Ecto neural progenitor cell (in vitro differentiated cells): ENCODE results near the gene KCNMA1.

Source experiments
- DNase-seq: peaks from one replicate; pipeline ENCODE4 v3.0.0-alpha.2; 2018; ENCODE audit warnings: low spot score

KCNMA1 gene

DNA sequence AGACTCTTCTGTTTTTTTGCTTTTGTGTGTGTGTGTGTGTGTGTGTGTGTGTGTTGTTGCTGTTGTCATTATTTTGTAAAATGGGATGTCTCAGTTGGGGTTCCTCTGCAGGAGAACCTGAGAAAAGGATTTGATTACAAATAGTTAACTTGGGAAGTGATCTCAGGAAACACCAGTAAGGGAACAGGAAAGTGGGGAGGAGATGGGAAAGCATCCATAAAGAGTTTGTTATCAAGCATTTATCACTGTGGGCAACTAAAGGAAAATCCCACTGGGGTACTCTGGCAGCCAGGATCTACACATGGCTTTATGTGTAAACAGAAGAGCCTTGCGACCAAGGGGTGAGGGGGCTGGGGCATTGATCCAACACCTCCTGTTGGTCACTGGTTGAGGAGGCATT is 485.4 kb downstream of the KCNMA1 start:
- DNase-seq: no peak

DNA sequence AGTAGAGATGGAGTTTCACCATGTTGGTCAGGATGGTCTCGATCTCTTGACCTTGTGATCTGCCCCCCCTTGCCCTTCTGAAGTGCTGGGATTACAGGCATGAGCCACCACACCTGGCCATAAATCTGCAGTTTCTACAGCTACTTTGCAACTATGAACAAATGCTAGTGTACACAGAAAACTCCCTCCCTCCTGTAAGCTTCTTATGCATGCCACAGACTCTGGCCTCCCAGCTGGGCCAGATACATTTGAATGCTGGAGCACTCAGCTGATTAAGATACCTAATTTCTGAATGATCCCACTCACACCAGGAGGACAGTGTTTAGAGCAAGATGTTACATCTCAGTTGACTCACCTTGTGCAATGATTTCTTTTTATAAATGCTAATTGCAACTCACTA is 486.2 kb downstream of the KCNMA1 start:
- DNase-seq: no peak

DNA sequence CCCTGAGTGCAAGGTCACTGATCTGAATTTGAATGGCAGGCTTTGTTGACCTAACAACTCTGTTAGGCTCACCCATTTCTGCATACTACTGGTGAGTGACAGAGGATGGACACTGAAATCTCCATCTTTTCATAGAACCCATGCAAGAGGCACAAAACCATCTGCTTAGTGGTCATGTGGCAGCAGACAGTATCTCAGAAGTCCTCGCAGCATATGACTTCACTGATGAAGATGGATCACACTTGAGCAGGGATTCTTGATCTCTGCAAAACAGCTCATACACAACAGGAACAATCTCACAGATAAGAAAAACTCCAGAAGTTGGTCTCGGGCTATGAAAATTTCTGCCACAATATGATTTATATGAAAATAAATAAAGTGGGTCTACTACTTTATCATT is 487.9 kb downstream of the KCNMA1 start:
- DNase-seq: no peak

DNA sequence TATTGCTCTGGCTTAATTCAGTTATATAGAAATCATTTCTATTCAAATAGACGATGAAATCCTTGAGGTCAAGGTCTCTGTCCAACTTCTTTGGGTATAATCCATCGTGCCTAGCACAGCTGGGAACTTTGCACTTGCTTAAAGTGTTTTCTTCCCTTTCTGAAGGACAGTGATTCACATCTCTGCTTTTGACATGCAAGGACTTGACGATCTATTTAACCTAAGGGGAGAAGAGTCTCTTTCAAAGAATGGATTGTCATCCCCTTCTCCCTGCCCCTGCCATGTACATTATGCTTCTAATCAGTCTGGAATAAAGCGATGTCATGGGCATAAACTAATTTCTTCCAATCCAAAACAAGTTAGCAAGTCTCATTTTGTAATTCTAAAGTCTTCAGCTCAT is 488.6 kb downstream of the KCNMA1 start:
- no peak for DNase-seq

DNA sequence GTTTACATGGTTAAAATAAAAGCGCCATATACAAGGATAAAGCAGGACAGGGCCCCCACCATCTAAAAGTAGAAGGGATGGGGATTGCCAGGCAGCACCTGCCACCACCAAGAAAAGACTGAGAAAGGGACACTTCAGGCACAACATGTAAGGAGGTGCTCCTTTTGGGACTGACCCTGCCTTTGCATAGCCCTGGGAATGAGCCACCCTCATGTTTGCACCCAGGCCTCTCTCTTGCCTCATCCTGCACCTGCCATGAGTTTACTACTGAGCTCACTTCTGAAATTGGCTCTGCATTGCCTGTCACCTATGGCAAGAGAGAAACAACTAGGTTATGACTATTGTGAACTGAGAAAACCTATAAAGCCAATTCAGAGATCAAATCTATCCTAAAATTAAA is 489.7 kb downstream of the KCNMA1 start:
- DNase-seq: no peak

DNA sequence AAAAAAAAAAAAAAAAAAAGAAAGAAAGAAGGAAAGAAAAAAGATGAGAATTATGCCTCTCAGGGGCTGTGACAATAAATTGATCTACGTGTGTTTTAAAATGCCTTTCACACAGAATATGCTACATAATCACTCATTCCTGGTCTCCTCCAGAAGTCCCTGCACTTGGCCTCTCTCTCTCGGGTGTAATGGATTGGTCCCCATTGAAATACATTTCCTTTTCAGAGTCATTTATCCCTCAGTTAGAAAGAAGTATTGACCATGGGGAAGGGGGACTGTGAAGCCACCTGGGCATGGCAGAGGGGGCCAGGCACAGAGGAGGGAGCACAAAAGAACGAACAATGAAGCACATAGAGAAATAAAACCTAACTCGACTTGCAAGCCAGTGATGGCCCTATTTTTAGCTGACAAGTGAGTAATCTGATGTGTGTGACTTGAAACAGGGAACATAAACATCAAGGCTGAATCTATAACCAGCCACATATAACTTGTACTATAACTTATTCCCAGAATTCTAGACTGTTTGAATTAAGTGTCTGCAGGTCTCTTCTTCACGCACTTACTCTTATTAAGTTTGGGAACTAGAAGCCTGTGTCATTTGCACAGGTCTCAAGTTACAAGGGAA is 490.8 kb downstream of the KCNMA1 start:
- no peak for DNase-seq

DNA sequence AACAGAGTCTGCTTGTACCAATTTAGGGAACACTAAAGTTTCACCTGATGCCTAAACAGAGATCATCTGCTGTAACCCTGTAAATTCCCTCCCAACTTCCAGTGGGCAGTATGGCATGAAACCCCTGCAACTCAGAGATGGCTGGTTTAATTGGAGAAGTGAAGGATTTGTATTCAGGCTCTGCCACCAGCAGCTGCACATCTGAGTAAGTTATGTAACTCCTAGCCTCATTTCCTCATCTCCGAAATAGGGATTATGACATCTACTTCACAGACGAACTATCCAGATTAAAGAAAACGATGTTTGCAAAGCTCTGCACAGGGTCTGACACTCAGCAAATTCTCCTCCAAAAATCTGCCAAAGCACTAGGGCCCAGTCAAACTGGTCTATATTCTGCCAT is 493.0 kb downstream of the KCNMA1 start:
- DNase-seq: no peak

DNA sequence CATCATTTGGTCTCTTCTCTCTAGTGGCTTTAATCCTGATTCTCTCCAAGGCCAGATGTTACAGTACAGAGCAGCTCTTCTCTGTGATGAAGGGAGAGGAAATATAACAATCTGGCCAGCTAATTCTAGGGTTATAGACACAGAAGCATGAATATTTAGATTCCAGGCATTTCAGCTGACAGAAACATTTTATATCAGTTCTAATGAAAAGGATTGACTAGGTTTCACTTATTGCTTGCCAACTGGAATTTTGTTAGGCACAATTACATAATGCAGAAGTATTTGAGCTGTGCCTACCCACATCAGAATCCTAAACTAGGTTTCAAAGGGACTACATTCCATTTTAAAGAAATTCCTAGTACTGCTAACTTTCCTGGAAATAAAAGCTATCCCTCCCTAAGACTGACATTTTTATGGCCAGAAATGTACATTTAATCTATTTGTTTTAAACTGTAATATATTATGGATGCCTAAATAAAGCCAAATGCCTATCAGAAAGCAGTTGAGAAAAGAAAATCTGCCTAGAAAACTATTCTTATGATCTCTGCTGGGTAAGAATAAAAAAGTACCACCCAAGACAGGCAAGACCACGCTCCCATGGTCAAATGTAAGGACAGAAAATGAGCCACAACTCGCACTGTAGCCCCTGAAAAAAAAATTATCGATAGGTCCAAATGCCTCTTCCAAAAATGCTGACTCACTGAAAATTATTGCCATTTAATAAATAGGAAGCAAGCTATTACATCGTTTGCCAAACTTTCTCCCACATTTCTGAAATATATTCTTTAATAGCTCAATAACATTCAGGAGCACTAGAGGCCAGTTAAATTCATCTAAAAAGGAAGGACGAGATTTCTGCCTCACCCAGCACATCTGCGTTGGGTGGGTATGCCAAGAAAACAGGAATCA is 498.1 kb downstream of the KCNMA1 start:
- DNase-seq: no peak

DNA sequence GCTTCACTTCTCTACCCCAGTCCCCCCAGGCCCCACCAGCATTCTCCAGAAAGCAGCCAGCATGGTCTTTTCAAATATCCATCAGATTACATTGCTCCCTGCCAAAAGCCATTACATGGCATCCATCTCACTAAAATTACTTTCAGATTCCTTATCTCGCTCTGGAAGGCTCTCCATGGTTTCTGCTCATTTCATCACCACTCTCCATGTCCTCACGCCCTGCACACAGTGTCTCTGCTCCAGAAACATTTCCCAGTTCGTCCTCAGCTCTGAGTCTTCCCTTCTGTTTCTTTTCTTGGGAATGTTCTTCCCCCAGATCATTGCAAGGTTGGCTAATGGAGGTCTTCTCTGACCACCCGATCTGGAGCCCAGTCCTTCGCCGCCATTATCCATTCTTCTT is 499.1 kb downstream of the KCNMA1 start:
- DNase-seq: no peak

DNA sequence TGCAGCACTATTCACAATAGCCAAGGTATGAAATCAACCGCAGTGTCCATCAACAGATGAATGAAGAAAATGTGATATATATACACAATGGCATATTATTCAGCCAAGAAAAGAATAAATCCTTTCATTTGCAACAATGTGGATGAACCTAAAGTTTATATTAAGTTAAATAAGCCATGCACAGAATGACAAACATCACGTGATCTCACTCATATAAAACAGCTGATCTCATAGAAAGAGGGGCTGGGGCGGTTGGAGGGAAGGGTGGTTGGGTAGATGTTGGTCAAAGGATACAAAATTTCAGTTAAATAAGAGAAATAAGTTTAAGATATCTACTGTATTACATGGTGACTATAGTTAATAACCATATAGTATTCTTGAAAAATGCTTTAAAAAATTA is 502.1 kb downstream of the KCNMA1 start:
- DNase-seq: no peak

DNA sequence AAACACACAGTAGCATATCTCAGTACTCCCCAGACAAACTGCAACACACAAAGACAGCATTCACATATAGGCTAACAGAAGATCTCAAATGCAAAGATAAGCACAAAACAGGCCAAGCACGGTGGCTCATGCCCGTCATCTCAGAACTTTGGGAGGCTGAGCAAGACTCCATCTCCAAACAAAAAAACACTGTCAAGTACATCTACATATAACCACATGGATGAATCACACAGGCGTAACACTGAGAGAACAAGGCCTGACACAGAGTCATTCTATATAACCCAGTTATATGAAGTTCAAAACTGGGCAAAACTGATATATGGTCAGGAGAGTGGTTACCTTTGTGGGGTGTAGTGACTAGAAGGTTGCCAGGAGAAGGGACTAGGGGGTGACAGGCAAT is 506.4 kb downstream of the KCNMA1 start:
- no peak for DNase-seq

DNA sequence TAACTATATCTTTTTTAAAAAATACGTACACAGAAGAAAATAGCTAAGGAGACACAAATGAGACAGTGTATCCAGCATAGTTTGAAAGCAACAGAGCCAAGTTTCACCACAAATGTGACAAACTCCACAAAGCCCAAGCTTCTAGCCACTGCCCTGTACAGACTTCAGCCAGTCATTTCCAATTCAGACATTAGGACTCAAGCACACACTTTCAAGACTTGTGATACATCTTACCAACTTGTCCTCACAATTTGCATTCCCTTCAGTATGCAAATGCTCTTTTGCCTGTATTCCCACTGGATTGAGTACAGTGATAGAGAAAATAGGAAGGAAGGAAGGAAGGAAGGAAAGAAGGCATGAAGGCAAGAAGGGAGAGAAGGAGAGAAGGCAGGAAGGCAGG is 510.4 kb downstream of the KCNMA1 start:
- no peak for DNase-seq

DNA sequence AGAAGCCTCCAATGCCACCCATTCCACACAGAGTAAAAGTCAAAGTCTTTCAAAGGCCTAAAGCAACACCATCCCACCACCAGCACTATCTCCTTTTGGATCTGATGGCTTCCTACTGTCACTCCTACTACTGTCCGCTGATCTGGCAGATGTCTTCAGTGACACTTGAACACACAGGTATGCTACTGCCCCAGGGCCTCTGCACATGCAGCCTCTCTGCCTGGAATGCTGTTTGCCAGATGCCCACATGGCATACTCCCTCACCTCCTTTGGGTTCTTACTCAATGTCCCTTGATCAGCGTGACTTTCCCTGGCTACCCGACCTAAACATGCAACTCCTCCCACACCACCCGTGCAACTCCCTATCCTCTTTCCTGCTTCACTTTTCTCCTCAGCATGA is 512.4 kb downstream of the KCNMA1 start:
- DNase-seq: no peak

DNA sequence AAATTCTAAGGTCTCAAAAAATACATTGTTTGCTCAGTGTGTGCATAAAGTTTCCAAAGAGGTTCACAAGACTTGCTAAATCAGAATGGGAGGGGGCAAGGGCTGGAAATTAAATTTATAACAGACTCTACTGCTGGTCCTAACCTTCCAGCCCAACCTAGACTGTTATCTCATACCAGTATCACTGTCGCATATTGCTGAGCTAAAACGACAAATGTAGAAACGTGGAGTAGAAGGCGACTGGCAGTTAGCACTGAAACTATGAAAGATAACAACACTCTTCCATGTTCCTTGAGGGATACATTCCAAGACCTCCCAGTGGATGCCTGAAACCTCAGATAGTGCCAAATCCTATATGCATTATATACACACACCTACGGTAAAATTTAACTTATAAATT is 514.3 kb downstream of the KCNMA1 start:
- no peak for DNase-seq

DNA sequence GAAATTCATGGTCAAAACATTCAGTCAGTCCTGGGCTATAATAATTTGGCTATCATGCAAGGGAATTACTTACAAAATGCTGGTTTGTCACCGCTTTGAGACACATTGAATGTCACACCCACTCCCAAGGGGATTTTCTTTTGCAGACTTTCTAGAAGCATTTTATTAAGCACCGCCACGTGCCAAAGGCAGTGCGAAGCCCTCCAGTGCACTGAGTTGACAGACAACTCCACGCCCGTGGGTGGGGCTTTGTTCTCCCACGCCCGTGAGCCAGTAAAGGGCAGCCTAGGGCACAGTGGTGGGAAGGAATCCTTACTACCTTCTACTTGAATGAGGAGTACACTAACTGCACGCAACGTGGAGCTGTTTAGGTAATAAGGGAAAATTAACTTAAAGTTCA is 515.8 kb downstream of the KCNMA1 start:
- no peak for DNase-seq

DNA sequence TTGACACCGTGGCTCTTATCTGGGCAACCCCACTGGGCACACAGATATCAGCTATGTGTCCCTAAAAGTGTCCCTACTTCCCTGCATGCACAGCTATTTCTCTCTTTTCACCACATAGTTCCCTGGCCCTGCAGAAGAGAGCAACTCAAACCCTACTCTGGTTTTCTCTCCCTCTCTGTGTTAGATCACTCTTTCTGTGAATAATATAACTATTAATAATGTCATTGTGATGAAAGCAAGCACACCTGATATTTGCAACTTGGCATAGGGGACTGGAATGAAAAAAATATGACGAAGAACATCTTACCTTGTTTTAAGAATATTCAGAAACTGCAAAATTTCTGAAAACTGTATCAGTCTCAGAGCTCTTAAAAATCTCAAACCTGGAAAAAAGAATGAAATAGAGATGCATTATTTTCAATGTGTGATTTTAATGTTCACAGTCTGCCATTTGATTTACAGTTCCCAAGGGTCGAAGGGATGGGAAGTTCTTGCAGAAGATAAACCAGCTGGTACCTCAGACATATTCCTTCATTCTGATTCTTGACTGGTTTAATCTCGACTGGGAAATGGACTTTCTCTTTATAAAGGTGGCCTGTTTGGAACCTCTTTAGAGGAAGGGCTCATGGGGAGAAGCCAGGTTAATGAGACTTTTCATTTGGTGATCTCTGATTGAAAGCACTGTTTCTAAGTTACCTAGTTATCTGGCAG is 516.8 kb downstream of the KCNMA1 start:
- DNase-seq: no peak

DNA sequence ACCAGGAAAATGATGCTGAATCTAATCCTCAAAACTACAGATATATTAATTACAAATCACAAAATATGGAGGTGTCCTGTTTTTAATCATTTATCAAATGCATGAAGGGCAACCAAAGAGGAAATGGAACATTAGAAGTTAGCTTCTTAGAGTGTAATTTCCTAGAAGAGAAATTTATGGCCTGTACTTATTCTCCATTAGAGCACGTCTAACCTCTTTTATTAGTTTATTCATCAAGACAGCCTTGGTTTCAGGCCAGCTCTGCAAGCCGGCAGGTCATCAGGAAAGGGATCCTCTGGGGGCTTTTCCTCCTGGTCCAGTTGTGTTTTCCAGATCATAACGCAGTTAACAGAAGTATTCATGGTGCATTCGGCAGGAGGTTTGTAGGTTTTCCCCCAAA is 517.6 kb downstream of the KCNMA1 start:
- no peak for DNase-seq

DNA sequence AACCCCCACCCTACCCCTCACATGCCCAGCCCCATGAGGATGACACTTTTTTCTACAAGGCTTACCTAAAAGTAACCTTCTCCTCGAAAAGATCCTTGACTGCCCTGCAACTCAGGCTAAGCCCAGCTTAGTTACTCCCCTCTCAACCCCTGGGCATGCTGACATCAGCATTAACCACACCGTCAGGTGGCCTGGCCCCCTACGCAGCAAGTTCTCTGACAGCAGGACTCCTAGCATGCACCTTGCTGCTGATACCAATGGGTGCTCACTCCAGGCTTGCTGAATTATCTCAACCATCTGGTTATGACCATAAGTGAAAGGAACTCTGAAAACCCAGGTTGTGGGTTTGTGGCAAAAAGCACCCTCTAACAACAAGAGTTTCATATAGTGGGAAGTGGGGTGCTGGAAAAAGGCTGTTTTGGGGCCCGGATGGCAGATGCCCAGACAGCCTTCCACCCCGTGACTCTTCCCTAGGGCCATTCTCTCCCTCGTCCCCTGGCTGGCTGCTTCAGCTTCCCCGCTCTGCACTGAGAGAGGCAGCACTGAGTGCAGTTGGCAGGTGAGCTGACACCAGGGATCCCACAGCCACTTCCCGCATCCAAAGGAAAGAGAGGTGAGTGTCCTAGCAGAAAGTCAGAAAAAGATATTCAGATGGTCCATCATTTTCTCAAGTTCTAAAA is 518.9 kb downstream of the KCNMA1 start:
- DNase-seq: no peak

DNA sequence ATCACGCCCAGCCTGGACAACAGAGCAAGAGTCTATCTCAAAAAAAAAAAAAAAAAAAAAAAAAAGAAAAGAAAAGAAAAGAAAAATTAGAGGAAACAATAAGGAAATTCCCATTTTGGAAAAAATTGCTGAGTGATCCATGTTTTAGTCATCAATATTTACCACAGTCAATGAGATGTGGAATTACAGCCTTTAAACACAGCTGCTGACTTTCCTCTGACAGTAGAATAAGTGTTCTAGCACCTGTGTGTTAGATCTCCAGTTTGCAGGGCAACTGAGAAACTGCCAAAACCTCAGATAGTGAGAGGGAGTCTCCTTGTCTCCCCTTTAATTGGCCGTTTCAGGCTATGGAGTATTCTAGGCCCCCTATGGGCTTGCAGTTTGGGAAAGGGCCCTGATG is 520.1 kb downstream of the KCNMA1 start:
- DNase-seq: no peak

DNA sequence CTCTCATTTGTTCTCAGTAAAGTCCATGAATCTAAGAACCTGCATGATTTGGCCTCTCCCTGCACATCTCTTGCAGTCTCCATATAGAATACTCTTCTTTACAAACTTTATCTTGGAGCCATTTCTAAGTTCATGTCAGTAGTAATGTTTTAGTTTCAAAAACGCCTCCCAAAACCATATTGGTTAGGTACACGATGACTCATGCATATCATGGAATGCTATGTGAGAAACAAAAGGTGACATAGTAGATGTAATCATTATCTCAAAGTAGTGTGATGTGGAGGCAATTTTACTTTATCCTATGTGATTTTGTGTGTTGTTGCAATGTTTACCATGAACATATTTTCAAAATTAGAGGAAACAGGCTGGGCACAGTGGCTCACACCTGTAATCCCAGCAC is 520.7 kb downstream of the KCNMA1 start:
- DNase-seq: no peak

DNA sequence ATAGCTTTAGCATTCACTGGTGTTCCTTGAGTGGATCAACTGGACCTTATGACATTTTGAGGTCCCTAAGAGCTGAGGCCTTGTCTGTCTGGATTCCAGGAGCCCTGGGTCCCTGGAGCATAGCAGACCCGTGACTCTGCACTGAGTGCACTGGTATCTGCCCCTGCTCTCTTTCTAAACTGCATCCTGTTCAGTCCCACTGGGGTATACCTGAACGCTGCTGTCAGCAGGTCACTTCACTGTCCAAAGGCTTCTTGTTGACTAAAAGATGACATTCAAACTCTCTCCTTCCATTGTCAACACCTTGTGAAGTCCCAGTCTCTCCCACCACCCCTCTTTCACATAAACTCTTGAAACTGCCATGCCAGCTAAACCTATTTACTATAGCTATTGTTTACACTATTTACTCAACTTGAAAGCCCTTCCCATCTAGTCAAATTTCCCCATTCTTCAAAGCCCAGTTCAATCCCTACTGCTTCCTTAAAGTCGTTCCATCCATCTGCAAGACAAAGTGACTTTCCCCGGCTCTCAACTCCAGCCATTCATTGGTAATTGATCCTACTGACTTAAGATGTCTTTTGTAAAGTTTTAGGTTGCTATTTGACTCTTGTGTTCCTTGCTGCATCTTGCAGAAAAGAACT is 523.3 kb downstream of the KCNMA1 start:
- DNase-seq: no peak
